Skeletal muscle satellite cell (primary cell): ENCODE results near the gene THSD1.
A peak's percentile ranks its signal among the peaks of the same experiment; 100 is the strongest.
"Not testable (repeated sequence)": the region's sequence is repeated elsewhere in the genome, so short reads cannot be mapped to it uniquely, and the experiment has no call there.

Experiments used
- H3K27me3 ChIP-seq: 2 replicates; pipeline ENCODE4 v1.7.0; 2013; ENCODE audit warnings: low read length; ENCODE audit not compliant: control insufficient read depth, insufficient read depth
- H3K36me3 ChIP-seq: 2 replicates; pipeline ENCODE4 v1.7.0; 2013; ENCODE audit warnings: mild to moderate bottlenecking, control low read depth, low read length; ENCODE audit not compliant: insufficient read depth
- H3K4me1 ChIP-seq: 2 replicates; pipeline ENCODE4 v1.7.0; 2013; ENCODE audit warnings: low read length; ENCODE audit not compliant: control insufficient read depth, insufficient read depth
- H3K4me2 ChIP-seq: 2 replicates; pipeline ENCODE4 v1.7.0; 2013; ENCODE audit warnings: mild to moderate bottlenecking, low read length
- H3K4me3 ChIP-seq: 2 replicates; pipeline ENCODE4 v1.7.0; 2013; ENCODE audit warnings: low read length
- H3K9ac ChIP-seq: 2 replicates; pipeline ENCODE4 v1.7.0; 2013; ENCODE audit warnings: mild to moderate bottlenecking, low read depth, low read length, moderate library complexity
- H3K9me3 ChIP-seq: replicated peaks from 2 replicates; pipeline ENCODE4 v1.7.0; 2013; ENCODE audit warnings: mild to moderate bottlenecking, control low read depth, low read length

THSD1 gene

GRCh38 chr13:52377898-52378297 is 28.1 kb downstream of the THSD1 start:
- Histone ChIP-seq H3K4me2 (no peak overlapping the region), H3K9me3 (no peaks in the 10 kb centered on the region), H3K27me3 (no peaks in the 10 kb centered on the region), H3K36me3 (peaks cover 14% of the 10 kb centered on the region), H3K4me3 (no peak overlapping the region), H3K9ac (no peak overlapping the region), H3K4me1 (peaks cover 18% of the 10 kb centered on the region)

GRCh38 chr13:52374873-52375411 is 31.0 kb downstream of the THSD1 start:
- peaks cover 35% of the 10 kb centered on the region for H3K4me1 ChIP-seq
- H3K9me3 ChIP-seq = no peaks in the 10 kb centered on the region
- H3K9ac ChIP-seq = no peak overlapping the region
- H3K27me3 ChIP-seq = no peaks in the 10 kb centered on the region
- no peak overlapping the region for H3K4me3 ChIP-seq
- H3K36me3 ChIP-seq = peaks cover 14% of the 10 kb centered on the region
- no peak overlapping the region for H3K4me2 ChIP-seq

DNA sequence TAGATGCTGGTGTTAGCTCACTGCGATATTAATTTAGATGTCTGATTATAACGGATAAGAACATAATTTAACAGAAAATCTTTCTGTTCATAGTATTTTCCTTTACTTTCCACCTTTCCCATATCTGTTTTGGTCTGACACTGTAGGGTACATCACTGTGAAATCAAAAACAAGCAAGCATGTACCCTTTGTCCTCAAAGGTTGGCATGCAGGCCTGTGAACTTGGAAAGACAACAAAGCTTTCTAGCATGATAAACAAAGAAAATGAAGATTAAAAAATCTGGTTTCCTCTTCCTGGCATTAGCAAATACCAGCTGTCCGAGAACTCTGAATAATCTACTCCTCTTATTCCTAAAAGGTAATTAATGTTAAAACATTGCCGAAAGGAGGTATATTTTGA is 31.6 kb downstream of the THSD1 start:
- Histone ChIP-seq H3K4me1 (peaks cover 35% of the 10 kb centered on the region), H3K9me3 (no peaks in the 10 kb centered on the region), H3K27me3 (no peaks in the 10 kb centered on the region), H3K9ac (no peak overlapping the region), H3K4me3 (no peak overlapping the region), H3K4me2 (no peak overlapping the region), H3K36me3 (peaks cover 14% of the 10 kb centered on the region)

- not testable (repeated sequence) for H3K9ac ChIP-seq, H3K36me3 ChIP-seq, H3K27me3 ChIP-seq, H3K4me2 ChIP-seq, H3K4me3 ChIP-seq, H3K9me3 ChIP-seq
- peaks cover 33% of the 10 kb centered on the region for H3K4me1 ChIP-seq
Observed at GRCh38 chr13:52373277-52373676, 32.7 kb downstream of the THSD1 start.

DNA sequence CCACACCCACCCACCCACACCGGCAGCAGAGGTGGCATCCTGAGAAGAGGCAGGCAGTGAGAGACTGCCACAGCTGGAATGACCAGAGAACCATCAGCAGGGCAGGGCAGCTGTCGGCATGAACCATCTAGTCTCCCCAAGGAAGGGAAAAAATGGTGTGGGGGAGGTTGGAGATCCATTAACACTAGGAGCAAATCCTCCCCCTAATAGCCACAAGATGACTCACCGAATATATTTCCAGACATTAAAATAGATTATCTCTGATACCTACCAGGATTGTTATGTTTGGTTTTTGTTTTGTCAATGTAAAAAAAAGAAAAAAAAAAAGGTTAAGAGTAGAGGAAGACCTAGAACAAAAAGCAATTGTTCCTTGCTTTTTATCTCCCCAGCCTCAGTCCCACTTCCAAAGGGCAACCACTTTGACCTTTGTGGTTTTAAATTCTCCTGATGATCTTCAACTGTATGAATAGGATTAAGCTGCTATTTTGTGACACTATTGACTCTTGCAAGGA is 34.2 kb downstream of the THSD1 start:
- no peak overlapping the region for H3K4me3 ChIP-seq
- peak overlapping the region; percentile 52 for H3K4me2 ChIP-seq
- peak overlapping the region; percentile 41 for H3K9ac ChIP-seq
- H3K4me1 ChIP-seq = peaks cover 33% of the 10 kb centered on the region
- H3K36me3 ChIP-seq = no peaks in the 10 kb centered on the region
- H3K9me3 ChIP-seq = no peaks in the 10 kb centered on the region
- H3K27me3 ChIP-seq = no peaks in the 10 kb centered on the region

- Histone ChIP-seq H3K9ac (no peak overlapping the region), H3K4me2 (no peak overlapping the region), H3K4me3 (no peak overlapping the region), H3K4me1 (peaks cover 3% of the 10 kb centered on the region), H3K36me3 (no peaks in the 10 kb centered on the region), H3K9me3 (no peaks in the 10 kb centered on the region), H3K27me3 (no peaks in the 10 kb centered on the region)
Observed at GRCh38 chr13:52366291-52366690, 39.7 kb downstream of the THSD1 start.

DNA sequence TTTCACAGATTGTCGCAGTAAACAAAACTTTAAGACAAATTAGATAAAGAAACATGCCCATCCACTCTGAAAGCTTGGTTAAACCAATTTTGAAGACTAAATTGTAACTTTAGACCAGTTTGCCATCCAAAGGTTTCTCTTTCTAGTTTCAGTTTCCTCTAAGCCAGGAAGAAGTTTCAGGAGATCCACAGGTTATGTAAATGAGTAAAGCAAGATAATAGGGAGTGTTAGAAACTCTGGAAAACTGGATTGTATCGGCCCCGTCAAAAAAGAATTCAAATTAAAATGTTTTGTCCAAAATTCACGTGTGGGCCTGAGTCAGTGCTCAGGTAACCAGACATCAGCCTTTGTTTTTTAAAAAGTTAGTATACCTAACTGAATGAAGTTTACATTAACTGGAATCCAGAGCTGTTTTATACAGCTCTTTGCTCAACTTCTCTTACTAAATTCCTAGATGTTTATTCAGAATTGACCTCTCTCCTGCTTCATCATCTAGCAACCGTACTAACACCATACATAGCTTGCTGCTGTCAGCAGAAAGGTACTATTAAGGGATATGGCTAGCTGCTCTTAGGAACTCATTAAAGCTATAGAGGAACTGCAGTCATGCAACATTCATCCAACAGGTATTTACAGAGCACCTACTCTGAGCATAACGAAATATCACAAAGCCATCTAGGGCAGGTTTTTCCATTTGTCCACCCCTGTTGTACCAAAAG is 43.6 kb downstream of the THSD1 start:
- H3K36me3 ChIP-seq, H3K9me3 ChIP-seq, H3K4me3 ChIP-seq, H3K9ac ChIP-seq, H3K27me3 ChIP-seq, H3K4me1 ChIP-seq, H3K4me2 ChIP-seq: not testable (repeated sequence)

DNA sequence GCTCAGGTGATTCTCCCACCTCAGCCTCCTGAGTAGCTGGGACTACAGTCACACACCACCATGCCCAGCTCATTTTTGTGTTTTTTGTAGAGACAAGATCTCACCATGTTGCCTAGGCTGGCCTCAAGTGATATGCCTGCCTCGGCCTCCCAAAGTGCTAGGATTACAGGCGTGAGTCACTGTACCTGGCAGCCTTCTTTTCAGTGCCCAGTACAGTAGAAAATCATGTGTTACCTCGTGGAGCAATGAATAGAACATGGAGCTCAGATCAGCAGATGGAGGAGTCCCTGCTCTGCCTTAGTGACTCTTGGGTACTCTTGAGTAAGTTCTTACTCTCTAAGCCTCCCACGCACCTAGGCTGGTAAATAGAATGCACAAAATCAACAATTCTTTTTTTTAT is 44.7 kb downstream of the THSD1 start:
- no peak overlapping the region for H3K4me3 ChIP-seq
- H3K27me3 ChIP-seq = no peaks in the 10 kb centered on the region
- peaks cover 6% of the 10 kb centered on the region for H3K4me1 ChIP-seq
- no peak overlapping the region for H3K9ac ChIP-seq
- no peaks in the 10 kb centered on the region for H3K9me3 ChIP-seq
- no peaks in the 10 kb centered on the region for H3K36me3 ChIP-seq
- no peak overlapping the region for H3K4me2 ChIP-seq

DNA sequence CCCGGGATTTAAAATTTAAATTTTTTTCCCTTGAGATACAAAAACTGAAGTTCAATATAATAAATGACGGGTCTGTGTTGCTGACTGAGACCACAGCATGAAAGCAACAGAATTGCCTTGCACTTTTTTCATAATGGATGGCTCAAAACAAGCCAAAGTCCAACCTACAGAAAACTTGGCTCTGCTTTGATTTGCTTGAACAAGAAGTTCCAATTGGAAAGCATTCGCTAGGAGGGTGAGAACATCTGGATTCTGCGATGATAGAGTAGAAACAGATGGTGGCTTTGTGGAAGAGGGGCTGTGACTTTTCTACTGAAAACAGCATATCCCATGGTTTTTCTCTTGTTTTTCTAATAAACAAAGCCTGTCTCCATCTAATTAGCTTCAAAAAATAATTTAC is 46.4 kb downstream of the THSD1 start:
- H3K4me2 ChIP-seq = no peak overlapping the region
- H3K9me3 ChIP-seq = no peaks in the 10 kb centered on the region
- no peak overlapping the region for H3K4me3 ChIP-seq
- no peak overlapping the region for H3K9ac ChIP-seq
- peaks cover 11% of the 10 kb centered on the region for H3K4me1 ChIP-seq
- no peaks in the 10 kb centered on the region for H3K27me3 ChIP-seq
- no peaks in the 10 kb centered on the region for H3K36me3 ChIP-seq

DNA sequence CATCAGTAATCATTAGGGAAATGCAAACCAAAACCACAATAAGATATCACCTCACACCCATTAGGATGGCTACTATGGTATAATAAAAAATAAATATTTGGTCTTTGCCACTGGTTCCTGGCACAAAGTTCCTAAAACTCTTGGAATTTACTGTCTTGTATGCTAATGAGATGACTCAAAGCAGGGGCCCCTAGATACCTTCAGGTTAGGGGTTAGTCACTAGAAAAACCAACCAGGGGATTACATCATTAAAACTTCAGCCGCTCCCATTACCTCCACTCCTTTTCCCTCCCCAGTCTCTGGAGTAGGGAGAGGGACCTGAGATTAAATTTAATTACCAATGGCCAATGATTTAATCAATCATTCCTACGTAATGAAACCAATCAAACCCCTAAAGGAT is 49.6 kb downstream of the THSD1 start:
- Histone ChIP-seq H3K4me1 (peaks cover 26% of the 10 kb centered on the region), H3K9me3 (no peaks in the 10 kb centered on the region), H3K4me2 (peak overlapping the region; percentile 14), H3K4me3 (no peak overlapping the region), H3K9ac (no peak overlapping the region), H3K36me3 (no peaks in the 10 kb centered on the region), H3K27me3 (no peaks in the 10 kb centered on the region)

- no peaks in the 10 kb centered on the region for H3K27me3 ChIP-seq
- H3K9ac ChIP-seq = no peak overlapping the region
- no peaks in the 10 kb centered on the region for H3K36me3 ChIP-seq
- H3K4me1 ChIP-seq = peaks cover 46% of the 10 kb centered on the region
- no peaks in the 10 kb centered on the region for H3K9me3 ChIP-seq
- H3K4me3 ChIP-seq = no peak overlapping the region
- peak overlapping the region; percentile 10 for H3K4me2 ChIP-seq
Observed at GRCh38 chr13:52353193-52353592, 52.8 kb downstream of the THSD1 start.
